ENCODE results near the gene COA1.

DNA sequence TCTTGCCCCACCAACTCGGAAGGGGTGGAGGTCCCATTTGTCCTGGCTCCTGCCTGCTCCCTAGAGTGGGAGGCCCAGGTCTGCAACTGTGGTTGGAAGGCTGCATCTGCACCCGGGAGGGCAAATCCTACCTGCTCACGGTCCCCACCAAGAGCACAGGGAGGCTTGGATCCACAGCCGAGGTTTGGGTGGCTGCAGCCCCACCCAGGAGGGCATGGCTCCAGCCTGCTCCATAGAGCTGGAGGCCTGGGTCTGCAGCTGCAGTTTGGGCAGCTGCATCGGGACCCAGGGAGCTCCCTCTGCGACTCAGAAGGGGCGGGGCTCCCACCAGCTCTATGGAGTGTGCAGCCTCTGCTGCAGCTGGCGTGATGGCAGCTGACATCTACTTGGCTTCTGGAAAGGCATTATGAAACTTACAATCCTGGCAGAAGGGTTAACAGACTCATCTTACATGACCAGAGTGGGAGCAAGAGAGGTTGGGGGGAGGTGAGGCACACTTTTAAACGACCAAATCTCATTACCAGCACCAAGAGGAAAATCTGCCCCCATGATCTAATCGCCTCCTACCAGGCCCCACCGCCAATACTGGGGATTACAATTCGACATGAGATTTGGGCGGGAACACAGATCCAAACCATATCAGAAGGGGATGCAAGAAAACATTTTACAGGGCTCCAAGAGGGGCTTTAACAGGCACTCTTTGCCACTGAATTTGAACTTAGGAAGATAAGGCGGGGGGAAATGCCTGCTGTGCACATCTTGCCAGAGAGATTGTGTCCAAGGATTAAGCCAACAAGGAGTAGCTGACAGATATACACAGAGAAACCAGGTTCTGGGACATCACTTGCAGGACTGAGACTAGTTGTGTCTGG, 20.9 kb upstream of the COA1 start:
- TF ChIP-seq, protein P1, sequence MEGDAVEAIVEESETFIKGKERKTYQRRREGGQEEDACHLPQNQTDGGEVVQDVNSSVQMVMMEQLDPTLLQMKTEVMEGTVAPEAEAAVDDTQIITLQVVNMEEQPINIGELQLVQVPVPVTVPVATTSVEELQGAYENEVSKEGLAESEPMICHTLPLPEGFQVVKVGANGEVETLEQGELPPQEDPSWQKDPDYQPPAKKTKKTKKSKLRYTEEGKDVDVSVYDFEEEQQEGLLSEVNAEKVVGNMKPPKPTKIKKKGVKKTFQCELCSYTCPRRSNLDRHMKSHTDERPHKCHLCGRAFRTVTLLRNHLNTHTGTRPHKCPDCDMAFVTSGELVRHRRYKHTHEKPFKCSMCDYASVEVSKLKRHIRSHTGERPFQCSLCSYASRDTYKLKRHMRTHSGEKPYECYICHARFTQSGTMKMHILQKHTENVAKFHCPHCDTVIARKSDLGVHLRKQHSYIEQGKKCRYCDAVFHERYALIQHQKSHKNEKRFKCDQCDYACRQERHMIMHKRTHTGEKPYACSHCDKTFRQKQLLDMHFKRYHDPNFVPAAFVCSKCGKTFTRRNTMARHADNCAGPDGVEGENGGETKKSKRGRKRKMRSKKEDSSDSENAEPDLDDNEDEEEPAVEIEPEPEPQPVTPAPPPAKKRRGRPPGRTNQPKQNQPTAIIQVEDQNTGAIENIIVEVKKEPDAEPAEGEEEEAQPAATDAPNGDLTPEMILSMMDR (IDR thresholded peaks at IDR 0.05): no peak
- TF ChIP-seq POLR2A (IDR thresholded peaks at IDR 0.05): no peak
